HG03378 (cell line): ENCODE data around the gene TMEM69.
"Not testable (repeated sequence)": the region's sequence is repeated elsewhere in the genome, so short reads cannot be mapped to it uniquely, and the experiment has no call there.

Experiments
- ATAC-seq: cut with Tn5 transposase; IDR thresholded peaks from one replicate; pipeline ENCODE4 v1.9.1; 2021; ENCODE audit warnings: mild to moderate bottlenecking, moderate library complexity; ENCODE audit not compliant: unreplicated experiment

TMEM69 gene

DNA sequence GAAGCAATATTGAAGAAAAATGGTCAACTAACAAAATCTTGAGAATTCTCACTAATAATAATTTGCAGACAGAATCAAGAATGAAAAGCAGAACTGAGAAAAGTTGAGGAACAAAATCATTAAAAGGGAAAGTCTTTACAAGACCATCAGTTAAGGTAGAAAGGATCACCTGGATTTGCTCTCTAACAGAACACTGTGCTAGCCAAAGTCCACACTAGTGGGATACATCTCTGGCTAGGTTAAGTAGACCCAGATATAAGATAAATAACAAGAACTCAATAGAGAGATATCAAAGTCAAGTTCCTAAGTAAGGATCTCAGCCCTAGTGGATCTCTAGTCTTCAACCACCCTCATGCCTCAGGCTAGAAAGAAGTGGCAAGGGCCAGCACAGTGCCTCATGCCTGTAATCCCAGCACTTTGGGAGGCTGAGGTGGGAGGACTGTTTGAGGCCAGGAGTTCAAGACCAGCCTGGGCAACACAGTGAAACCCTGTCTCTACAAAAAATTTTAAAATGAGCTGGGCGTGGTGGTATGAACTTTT lies 42.9 kb downstream of the TMEM69 start:
- no peak for ATAC-seq

DNA sequence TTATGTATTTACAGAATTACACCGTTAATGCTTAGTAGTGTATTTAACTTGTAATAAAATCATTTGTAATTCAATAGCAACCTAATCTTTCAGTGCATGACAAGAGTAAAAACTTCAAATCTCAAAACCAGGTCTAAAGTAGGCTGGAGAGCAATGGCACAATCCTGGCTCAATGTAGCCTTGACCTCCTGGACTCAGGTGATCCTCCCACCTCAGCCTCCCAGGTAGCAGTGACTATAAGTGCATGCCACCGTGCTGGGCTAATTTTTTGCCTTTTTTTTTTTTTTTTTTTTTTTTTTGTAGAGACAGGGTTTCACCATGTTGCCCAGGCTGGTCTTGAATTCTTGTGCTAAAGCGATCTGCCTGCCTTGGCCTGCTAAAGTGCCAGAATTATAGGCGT lies 51.2 kb downstream of the TMEM69 start:
- no peak for ATAC-seq

DNA sequence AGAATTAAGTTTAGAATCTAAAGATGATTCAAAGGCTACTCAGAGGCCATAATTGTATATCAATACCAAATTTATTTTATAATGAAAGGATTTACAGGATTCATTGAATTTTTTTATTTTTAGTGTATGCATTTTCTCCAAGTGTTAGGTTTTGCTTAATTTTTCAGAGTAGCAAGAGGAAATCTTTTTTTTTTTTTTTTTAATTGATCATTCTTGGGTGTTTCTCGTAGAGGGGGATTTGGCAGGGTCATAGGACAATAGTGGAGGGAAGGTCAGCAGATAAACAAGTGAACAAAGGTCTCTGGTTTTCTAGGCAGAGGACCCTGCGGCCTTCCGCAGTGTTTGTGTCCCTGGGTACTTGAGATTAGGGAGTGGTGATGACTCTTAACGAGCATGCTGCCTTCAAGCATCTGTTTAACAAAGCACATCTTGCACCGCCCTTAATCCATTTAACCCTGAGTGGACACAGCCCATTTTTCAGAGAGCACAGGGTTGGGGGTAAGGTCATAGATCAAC lies 51.7 kb downstream of the TMEM69 start:
- ATAC-seq: not testable (repeated sequence)
